Heart right ventricle (tissue), 16 donors: ENCODE data around the gene CTAGE8. TPM values are rescaled to one million over a fixed set of nuclear protein-coding genes. Genes with fewer than 3 reads are reported as not detected.
A peak's percentile ranks its signal among the peaks of the same experiment; 100 is the strongest.
"Not testable (repeated sequence)": the region's sequence is repeated elsewhere in the genome, so short reads cannot be mapped to it uniquely, and the experiment has no call there.

Experiments used
- ATAC-seq, 8 donors: fragments of 200-7000 bp; cut with Tn5 transposase; one replicate each; pipeline ENCODE4 v1.9.1; 2020; ENCODE audit warnings: mild to moderate bottlenecking in 8 of 8, moderate library complexity in 8 of 8, moderate number of reproducible peaks in 1 of 8
- DNase-seq, 2 donors: peaks; one replicate each; pipeline ENCODE4 v3.0.0-alpha.2; 2020
- H3K27ac ChIP-seq, 10 donors: fragments of 200-600 bp; sonication (generic) in 2 of 10; one replicate each; pipeline versions ENCODE4 v1.5.0 to v1.8.0; 2020 to 2022; ENCODE audit warnings: mild to moderate bottlenecking in 3 of 10
- H3K27me3 ChIP-seq, 7 donors: fragments of 200-600 bp; one replicate each; pipeline ENCODE4 v1.8.0; 2021 to 2022; ENCODE audit warnings: mild to moderate bottlenecking in 2 of 7
- H3K36me3 ChIP-seq, 9 donors: fragments of 200-600 bp; sonication (generic) in 1 of 9; one replicate each; pipeline versions ENCODE4 v1.5.0 to v1.8.0; 2020 to 2022; ENCODE audit warnings: mild to moderate bottlenecking in 2 of 9
- H3K4me1 ChIP-seq, 9 donors: fragments of 200-600 bp; sonication (generic) in 1 of 9; one replicate each; pipeline versions ENCODE4 v1.5.0 to v1.8.0; 2020 to 2022; ENCODE audit warnings: mild to moderate bottlenecking in 4 of 9
- H3K4me3 ChIP-seq, 10 donors: fragments of 200-600 bp; sonication (generic) in 2 of 10; one replicate each; pipeline versions ENCODE4 v1.5.0 to v1.8.0; 2020 to 2022; ENCODE audit warnings: mild to moderate bottlenecking in 7 of 10, moderate library complexity in 2 of 10
- H3K9me3 ChIP-seq, 11 donors: fragments of 200-600 bp in 10 of 11; sonication (generic) in 2 of 11; one replicate each; pipeline versions ENCODE4 v1.5.0 to v1.8.0; 2013 to 2022; ENCODE audit warnings: mild to moderate bottlenecking in 2 of 11, control low read depth in 1 of 11, moderate library complexity in 1 of 11
- CTCF ChIP-seq, 9 donors: fragments of 200-600 bp; sonication (generic) in 2 of 9; IDR thresholded peaks; one replicate each; pipeline versions ENCODE4 v1.5.0 to v1.8.0; 2021 to 2022; ENCODE audit warnings: antibody characterized with exemption in 9 of 9, mild to moderate bottlenecking in 5 of 9, moderate library complexity in 1 of 9
- WGBS, 2 donors: extraction: QIAGEN DNeasy Blood & Tissue Kit; methylation state at CpG; one replicate each; pipeline ENCODE4 v1.1.7; 2013; ENCODE audit warnings: inconsistent platforms in 1 of 2; 5-methylcytosine and 5-hydroxymethylcytosine counted together
- intact Hi-C, 10 donors: fragments of 100-400 bp; cut with DNase I; formaldehyde crosslinking; loops; one replicate each; pipeline versions ENCODE4 v1.11.1 to v1.14.2; 2022
- polyA plus RNA-seq, 2 donors: library from polyadenylated mRNA; stranded (reverse); fragments of 200-250 nt; gene quantifications; one replicate each; pipeline ENCODE4 v1.2.3, GENCODE V29; 2013
- total RNA-seq, 10 donors: library from RNA; stranded (reverse); fragmentation: NEBNext Ultra II Directional in 3 of 10; extraction: Animal tissue kit (Norgen Biotek cat#: 25700) in 3 of 10; gene quantifications; one replicate each; pipeline versions ENCODE4 v1.2.1 to v1.2.4, GENCODE V29; 2021 to 2023
- donor health status: Arrhythmogenic right ventricular cardiomyopathy.
- donor health status: ischemic (EF 13 %, LVEDD 7.1; RV severe dilation, severe dysfunction).
- donor health status: healthy with polysubstance abuse.
- donor health status: DM: no; HTN: yes; CAD: no.
- donor health status: DM: no; HTN: no; CAD: no.
- donor health status: ischemic (EF 25% LVEDD 6.9; RV normal size, moderate dysfunction).
- donor health status: ischemic (EF 25% LVEDD 5.7; RV mildly dilated, moderate dysfunction).
- donor health status: healthy.
- donor health status: DM: yes; HTN: yes; CAD: no.
- donor health status: Ischemic cardiomyopathy.
- donor health status: ischemic (EF 35%, LVEDD 5.7; RV mildly dilated, moderate dysfunction).
- donor health status: nonischemic (EF 11% LVEDD 7.7; RV severe dilation, severe dysfunction).
- donor health status: DM: yes; HTN: yes; CAD: no.
- donor health status: PGD.
- donor health status: ischemic (EF 29% LVEDD 5.4; RV normal size, mild dysfunction).
- donor health status: nonischemic (EF 23%, LVEDD 6.1; RV moderate dilation, normal function).

CTAGE8 gene
- total and polyA plus RNA-seq, 12 donors, result 0.04 to 0.29 (median 0.18) TPM; not detected in 6

GRCh38 chr7:144256112-144256511 lies 13.0 kb downstream of the CTAGE8 start:
- no peak for TF ChIP-seq CTCF (IDR thresholded peaks at IDR 0.05)
- ATAC-seq (peak in 2 of 8 donors; percentile 16 to 31), DNase-seq (no peak)
- Histone ChIP-seq H3K27me3 (no peaks in the 10 kb centered on the region), H3K9me3 (no peaks in the 10 kb centered on the region), H3K4me3 (no peak overlapping the region), H3K36me3 (no peaks in the 10 kb centered on the region), H3K27ac (no peak overlapping the region), H3K4me1 (no peaks in the 10 kb centered on the region)
- WGBS, 2 donors, result 75 to 76% methylated on average over 3 of the region's 3 CpGs
- intact Hi-C loops, result no loop called here

GRCh38 chr7:144255471-144255897 lies 13.6 kb downstream of the CTAGE8 start:
- Histone ChIP-seq H3K4me1 (no peaks in the 10 kb centered on the region), H3K4me3 (no peak overlapping the region), H3K9me3 (no peaks in the 10 kb centered on the region), H3K27ac (no peak overlapping the region), H3K36me3 (no peaks in the 10 kb centered on the region), H3K27me3 (no peaks in the 10 kb centered on the region)
- intact Hi-C loops, result no loop called here
- no peak for ATAC-seq
- DNase-seq, result no peak
- 65 to 72% methylated on average over 5 of the region's 5 CpGs for WGBS, 2 donors
- no peak for TF ChIP-seq CTCF (IDR thresholded peaks at IDR 0.05)

- H3K27me3 ChIP-seq, DNase-seq, intact Hi-C loops, H3K4me3 ChIP-seq, ATAC-seq, H3K27ac ChIP-seq, H3K36me3 ChIP-seq, H3K4me1 ChIP-seq, H3K9me3 ChIP-seq: not testable (repeated sequence)
- no CpG with 5 or more reads among the region's 4 CpGs for WGBS, 2 donors
These were observed 16.8 kb downstream of the CTAGE8 start for GRCh38 chr7:144252307-144252706.

GRCh38 chr7:144247674-144248330 lies 21.3 kb downstream of the CTAGE8 start:
- H3K9me3 ChIP-seq, ATAC-seq, H3K27me3 ChIP-seq, DNase-seq, H3K36me3 ChIP-seq, H3K27ac ChIP-seq, intact Hi-C loops, H3K4me3 ChIP-seq, H3K4me1 ChIP-seq: not testable (repeated sequence)
- WGBS, 2 donors, result no CpG with 5 or more reads among the region's 1 CpG

- H3K9me3 ChIP-seq, ATAC-seq, H3K27me3 ChIP-seq, H3K27ac ChIP-seq, DNase-seq, H3K4me3 ChIP-seq, H3K4me1 ChIP-seq, H3K36me3 ChIP-seq, intact Hi-C loops: not testable (repeated sequence)
- no CpG with 5 or more reads among the region's 5 CpGs for WGBS, 2 donors
These were observed 22.1 kb downstream of the CTAGE8 start for GRCh38 chr7:144246967-144247366.

GRCh38 chr7:144245372-144245771 lies 23.7 kb downstream of the CTAGE8 start:
- ATAC-seq, H3K27ac ChIP-seq, H3K9me3 ChIP-seq, intact Hi-C loops, H3K4me3 ChIP-seq, DNase-seq, H3K36me3 ChIP-seq, H3K27me3 ChIP-seq, H3K4me1 ChIP-seq: not testable (repeated sequence)
- no CpG with 5 or more reads among the region's 2 CpGs for WGBS, 2 donors

- 74 to 80% methylated on average over 1 of the region's 2 CpGs for WGBS, 2 donors
- H3K27me3 ChIP-seq, intact Hi-C loops, H3K4me3 ChIP-seq, H3K27ac ChIP-seq, H3K4me1 ChIP-seq, H3K9me3 ChIP-seq, DNase-seq, H3K36me3 ChIP-seq, ATAC-seq: not testable (repeated sequence)
These were observed 29.7 kb downstream of the CTAGE8 start, which contains the start of gene OR2A42 for GRCh38 chr7:144239365-144239764. Gene OR2A42, minus strand, starts transcription at chr7:144239605. Its CDS starts 6,762 bp downstream, at chr7:144232843.

- 84 to 87% methylated on average over 2 of the region's 2 CpGs for WGBS, 2 donors
- DNase-seq, H3K27ac ChIP-seq, intact Hi-C loops, H3K4me3 ChIP-seq, H3K36me3 ChIP-seq, H3K9me3 ChIP-seq, H3K4me1 ChIP-seq, H3K27me3 ChIP-seq: not testable (repeated sequence)
- ATAC-seq, result peak in 1 of 8 donors; percentile 22
These were observed 30.5 kb downstream of the CTAGE8 start for GRCh38 chr7:144238530-144239082.

- intact Hi-C loops, result not testable (repeated sequence)
These were observed 36.0 kb downstream of the CTAGE8 start for GRCh38 chr7:144233039-144233438.

More at GRCh38 chr7:144233039-144233438, 36.0 kb downstream of the CTAGE8 start:
- not testable (repeated sequence) for H3K9me3 ChIP-seq, H3K27ac ChIP-seq, H3K4me1 ChIP-seq, H3K4me3 ChIP-seq, ATAC-seq, H3K36me3 ChIP-seq, DNase-seq, H3K27me3 ChIP-seq
- WGBS, 2 donors, result 80 to 86% methylated on average over 1 of the region's 1 CpG
